HG03135 (cell line): ENCODE measurements around the gene AGBL4.

ENCODE experiments used
- ATAC-seq: cut with Tn5 transposase; IDR thresholded peaks from one replicate; pipeline ENCODE4 v1.9.1; 2021; ENCODE audit warnings: mild to moderate bottlenecking, moderate library complexity; ENCODE audit not compliant: unreplicated experiment

The AGBL4 gene

GRCh38 chr1:48619539-48619938, 1404.2 kb downstream of the AGBL4 start:
- ATAC-seq = no peak

- ATAC-seq = no peak
Measured at GRCh38 chr1:48617252-48617651, 1406.5 kb downstream of the AGBL4 start.

GRCh38 chr1:48616710-48617109, 1407.0 kb downstream of the AGBL4 start:
- ATAC-seq = no peak

- ATAC-seq = no peak
Measured at GRCh38 chr1:48611841-48612240, 1411.9 kb downstream of the AGBL4 start.

- no peak for ATAC-seq
Measured at GRCh38 chr1:48610628-48611542, 1412.9 kb downstream of the AGBL4 start.

- ATAC-seq = no peak
Measured at GRCh38 chr1:48608882-48609281, 1414.9 kb downstream of the AGBL4 start.

GRCh38 chr1:48603222-48603621, 1420.5 kb downstream of the AGBL4 start:
- ATAC-seq = no peak

GRCh38 chr1:48602349-48602748, 1421.4 kb downstream of the AGBL4 start:
- ATAC-seq = no peak

GRCh38 chr1:48600182-48600581, 1423.6 kb downstream of the AGBL4 start:
- ATAC-seq = no peak

GRCh38 chr1:48597663-48598062, 1426.1 kb downstream of the AGBL4 start:
- ATAC-seq = no peak

GRCh38 chr1:48596046-48596445, 1427.7 kb downstream of the AGBL4 start:
- no peak for ATAC-seq

- ATAC-seq = no peak
Measured at GRCh38 chr1:48595613-48596012, 1428.1 kb downstream of the AGBL4 start.

- no peak for ATAC-seq
Measured at GRCh38 chr1:48592330-48592729, 1431.4 kb downstream of the AGBL4 start.

- ATAC-seq = no peak
Measured at GRCh38 chr1:48591181-48591580, 1432.6 kb downstream of the AGBL4 start.

GRCh38 chr1:48588061-48588460, 1435.7 kb downstream of the AGBL4 start:
- no peak for ATAC-seq

- ATAC-seq = no peak
Measured at GRCh38 chr1:48582408-48582807, 1441.3 kb downstream of the AGBL4 start.

GRCh38 chr1:48581270-48581669, 1442.5 kb downstream of the AGBL4 start:
- no peak for ATAC-seq

GRCh38 chr1:48576565-48576964, 1447.2 kb downstream of the AGBL4 start:
- no peak for ATAC-seq

- ATAC-seq = no peak
Measured at GRCh38 chr1:48572646-48573258, 1451.0 kb downstream of the AGBL4 start.

GRCh38 chr1:48572134-48572533, 1451.6 kb downstream of the AGBL4 start:
- no peak for ATAC-seq

GRCh38 chr1:48571303-48571987, 1452.3 kb downstream of the AGBL4 start:
- ATAC-seq = no peak

GRCh38 chr1:48570568-48570967, 1453.2 kb downstream of the AGBL4 start:
- ATAC-seq = no peak
